ENCODE data around the gene CES5A. TPM values are rescaled to one million over a fixed set of nuclear protein-coding genes. Genes with fewer than 3 reads are reported as not detected.
"Not testable (repeated sequence)": the region's sequence is repeated elsewhere in the genome, so short reads cannot be mapped to it uniquely, and the experiment has no call there.

Gene CES5A
- total and polyA plus RNA-seq, 2 donors from 2014 or later = not detected

DNA sequence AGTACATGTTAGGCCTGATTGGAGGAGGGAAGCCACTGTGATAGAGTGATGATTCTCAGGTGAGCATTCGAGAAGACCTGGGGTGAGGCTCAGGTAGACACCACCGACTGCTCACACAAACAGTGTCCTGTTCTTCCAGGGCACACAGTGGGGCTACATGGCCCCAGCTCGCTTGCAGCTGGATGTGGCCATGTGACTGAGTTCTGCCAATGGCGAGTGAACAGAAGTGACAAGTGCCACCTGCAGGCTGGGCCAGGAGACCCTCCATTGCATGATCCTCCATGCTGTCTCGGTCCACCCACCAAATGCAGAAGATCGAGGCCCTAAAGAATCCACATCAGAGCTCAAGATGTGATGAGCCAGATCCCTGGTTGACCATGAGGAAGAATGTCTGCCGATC lies 6.2 kb downstream of the CES5A start:
- no peak overlapping the region for H3K9ac ChIP-seq (ENCODE audit: low read length in 3 of 3)
- H3K4me1 ChIP-seq (ENCODE audit: control insufficient read depth in 2 of 3, insufficient read depth in 2 of 3, low read depth in 1 of 3, low read length in 3 of 3) = no peaks in the 10 kb centered on the region
- intact Hi-C loops (cut with DNase I) = no loop called here
- TF ChIP-seq, protein P1, sequence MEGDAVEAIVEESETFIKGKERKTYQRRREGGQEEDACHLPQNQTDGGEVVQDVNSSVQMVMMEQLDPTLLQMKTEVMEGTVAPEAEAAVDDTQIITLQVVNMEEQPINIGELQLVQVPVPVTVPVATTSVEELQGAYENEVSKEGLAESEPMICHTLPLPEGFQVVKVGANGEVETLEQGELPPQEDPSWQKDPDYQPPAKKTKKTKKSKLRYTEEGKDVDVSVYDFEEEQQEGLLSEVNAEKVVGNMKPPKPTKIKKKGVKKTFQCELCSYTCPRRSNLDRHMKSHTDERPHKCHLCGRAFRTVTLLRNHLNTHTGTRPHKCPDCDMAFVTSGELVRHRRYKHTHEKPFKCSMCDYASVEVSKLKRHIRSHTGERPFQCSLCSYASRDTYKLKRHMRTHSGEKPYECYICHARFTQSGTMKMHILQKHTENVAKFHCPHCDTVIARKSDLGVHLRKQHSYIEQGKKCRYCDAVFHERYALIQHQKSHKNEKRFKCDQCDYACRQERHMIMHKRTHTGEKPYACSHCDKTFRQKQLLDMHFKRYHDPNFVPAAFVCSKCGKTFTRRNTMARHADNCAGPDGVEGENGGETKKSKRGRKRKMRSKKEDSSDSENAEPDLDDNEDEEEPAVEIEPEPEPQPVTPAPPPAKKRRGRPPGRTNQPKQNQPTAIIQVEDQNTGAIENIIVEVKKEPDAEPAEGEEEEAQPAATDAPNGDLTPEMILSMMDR (IDR thresholded peaks at IDR 0.05; ENCODE audit: borderline replicate concordance, extremely low read depth, insufficient read depth) = no peak
- H3K27ac ChIP-seq (ENCODE audit: low read depth in 2 of 2, low read length in 2 of 2) = no peak overlapping the region
- DNase-seq = no peak
- no peaks in the 10 kb centered on the region for H3K9me3 ChIP-seq (ENCODE audit: control insufficient read depth in 2 of 3, insufficient read depth in 1 of 3, low read length in 3 of 3)
- no peaks in the 10 kb centered on the region for H3K27me3 ChIP-seq (ENCODE audit: control insufficient read depth, insufficient read depth, low read length)
- no peak overlapping the region for H3K4me3 ChIP-seq (ENCODE audit: low read length in 3 of 3)
- H3K36me3 ChIP-seq (ENCODE audit: control insufficient read depth in 2 of 3, insufficient read depth in 3 of 3, low read length in 3 of 3) = no peaks in the 10 kb centered on the region
- FAIRE-seq = no peak

DNA sequence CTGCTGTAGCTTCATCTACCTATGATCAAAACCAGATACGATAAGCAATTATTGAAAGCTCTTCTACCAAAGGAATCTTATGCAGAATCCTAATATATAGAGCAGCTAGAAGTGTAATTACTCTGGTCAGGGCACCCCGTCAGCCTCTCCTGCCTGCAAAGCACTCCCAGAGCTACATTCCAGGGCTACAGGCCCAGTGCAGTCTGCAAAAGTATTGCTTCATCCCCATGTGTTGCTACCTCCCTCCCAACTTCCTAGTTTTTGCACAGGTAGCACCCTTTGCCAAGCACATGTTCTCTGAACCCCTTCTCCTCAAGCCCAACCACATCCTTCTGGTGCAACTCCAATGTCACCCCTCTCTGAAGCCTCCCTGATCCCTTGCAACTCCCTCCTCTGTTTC lies 7.0 kb downstream of the CES5A start:
- Histone ChIP-seq H3K9ac (ENCODE audit: low read length in 3 of 3) (no peak overlapping the region), H3K4me1 (ENCODE audit: control insufficient read depth in 2 of 3, insufficient read depth in 2 of 3, low read depth in 1 of 3, low read length in 3 of 3) (no peaks in the 10 kb centered on the region), H3K4me3 (ENCODE audit: low read length in 3 of 3) (no peak overlapping the region), H3K9me3 (ENCODE audit: control insufficient read depth in 2 of 3, insufficient read depth in 1 of 3, low read length in 3 of 3) (no peaks in the 10 kb centered on the region), H3K27me3 (ENCODE audit: control insufficient read depth, insufficient read depth, low read length) (no peaks in the 10 kb centered on the region), H3K36me3 (ENCODE audit: control insufficient read depth in 2 of 3, insufficient read depth in 3 of 3, low read length in 3 of 3) (no peaks in the 10 kb centered on the region), H3K27ac (ENCODE audit: low read depth in 2 of 2, low read length in 2 of 2) (no peak overlapping the region)
- TF ChIP-seq, protein P1 (IDR thresholded peaks at IDR 0.05; ENCODE audit: borderline replicate concordance, extremely low read depth, insufficient read depth) = no peak
- FAIRE-seq (no peak), DNase-seq (no peak)
- intact Hi-C loops (cut with DNase I) = no loop called here

DNA sequence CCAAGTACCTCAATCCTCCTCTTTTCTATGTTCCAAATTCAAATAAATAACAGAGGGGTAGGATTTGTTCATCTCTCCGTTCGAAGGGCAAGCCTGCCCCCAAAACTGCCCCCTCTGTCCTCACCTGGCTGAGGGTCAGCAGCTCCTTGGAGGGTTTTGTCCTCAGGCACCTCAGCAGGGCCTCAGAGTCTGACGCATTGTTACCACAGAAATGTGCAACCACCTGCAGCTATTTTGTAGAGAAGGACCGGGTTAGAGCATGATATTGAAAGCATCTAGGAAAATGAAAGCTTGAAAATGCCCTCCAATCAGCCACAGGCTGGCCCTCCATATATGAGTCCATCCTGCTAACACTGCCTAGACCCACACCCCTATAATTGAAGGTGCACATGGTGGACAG lies 13.9 kb downstream of the CES5A start:
- H3K4me3 ChIP-seq (ENCODE audit: low read length in 3 of 3) = no peak overlapping the region
- TF ChIP-seq, protein P1 (IDR thresholded peaks at IDR 0.05; ENCODE audit: borderline replicate concordance, extremely low read depth, insufficient read depth) = no peak
- intact Hi-C loops (cut with DNase I) = no loop called here
- H3K36me3 ChIP-seq (ENCODE audit: control insufficient read depth in 2 of 3, insufficient read depth in 3 of 3, low read length in 3 of 3) = no peaks in the 10 kb centered on the region
- H3K4me1 ChIP-seq (ENCODE audit: control insufficient read depth in 2 of 3, insufficient read depth in 2 of 3, low read depth in 1 of 3, low read length in 3 of 3) = no peaks in the 10 kb centered on the region
- H3K27ac ChIP-seq (ENCODE audit: low read depth in 2 of 2, low read length in 2 of 2) = no peak overlapping the region
- no peak overlapping the region for H3K9ac ChIP-seq (ENCODE audit: low read length in 3 of 3)
- FAIRE-seq (no peak), DNase-seq (no peak)
- H3K27me3 ChIP-seq (ENCODE audit: control insufficient read depth, insufficient read depth, low read length) = no peaks in the 10 kb centered on the region
- H3K9me3 ChIP-seq (ENCODE audit: control insufficient read depth in 2 of 3, insufficient read depth in 1 of 3, low read length in 3 of 3) = no peaks in the 10 kb centered on the region

DNA sequence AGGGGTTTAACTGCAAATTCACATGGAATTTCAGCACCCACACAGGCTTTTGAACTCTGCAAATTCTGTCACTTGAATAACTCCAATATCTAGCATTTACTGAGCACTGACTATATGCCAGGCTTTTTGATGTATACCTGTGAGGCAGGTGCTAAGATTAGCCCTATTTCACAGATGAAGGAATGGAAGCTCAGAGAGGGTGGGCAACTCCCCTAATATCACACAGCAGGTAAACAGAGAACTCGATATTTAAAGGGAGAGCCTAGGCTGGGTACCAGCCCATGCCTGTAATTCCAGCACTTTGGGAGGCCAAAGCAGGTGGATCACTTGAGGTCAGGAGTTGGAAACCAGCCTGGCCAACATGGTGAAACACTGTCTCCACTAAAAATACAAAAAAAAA lies 17.5 kb downstream of the CES5A start:
- H3K9me3 ChIP-seq (ENCODE audit: control insufficient read depth in 2 of 3, insufficient read depth in 1 of 3, low read length in 3 of 3); FAIRE-seq; H3K27ac ChIP-seq (ENCODE audit: low read depth in 2 of 2, low read length in 2 of 2); DNase-seq; H3K9ac ChIP-seq (ENCODE audit: low read length in 3 of 3); H3K4me3 ChIP-seq (ENCODE audit: low read length in 3 of 3); H3K36me3 ChIP-seq (ENCODE audit: control insufficient read depth in 2 of 3, insufficient read depth in 3 of 3, low read length in 3 of 3); H3K27me3 ChIP-seq (ENCODE audit: control insufficient read depth, insufficient read depth, low read length); intact Hi-C loops (cut with DNase I); H3K4me1 ChIP-seq (ENCODE audit: control insufficient read depth in 2 of 3, insufficient read depth in 2 of 3, low read depth in 1 of 3, low read length in 3 of 3): not testable (repeated sequence)

All from kidney (tissue), 14 donors.